Adrenal gland (tissue), 5 donors: ENCODE results near the gene TUBB4B.

Experiments
- CTCF ChIP-seq, 6 experiments: fragments of 450-650 bp in 4 of 6; fragments of 200-600 bp in 2 of 6; sonication (generic) in 1 of 6; IDR thresholded peaks; 1 replicate in 5 of 6; 2 replicates in 1 of 6; pipeline versions ENCODE4 v1.5.1 to v1.8.0; 2016 to 2021; ENCODE audit warnings: antibody characterized with exemption in 6 of 6, mild to moderate bottlenecking in 2 of 6, moderate library complexity in 1 of 6
- POLR2A ChIP-seq, 2 donors: fragments of 450-650 bp; IDR thresholded peaks; one replicate each; pipeline ENCODE4 v1.6.1; 2017; ENCODE audit warnings: antibody characterized with exemption in 2 of 2, mild to moderate bottlenecking in 2 of 2, moderate library complexity in 1 of 2
- donor health status: DM: no; HTN: no; CAD: no.

- peak; percentile 49 to 60 for TF ChIP-seq POLR2A (IDR thresholded peaks at IDR 0.05)
- TF ChIP-seq CTCF (IDR thresholded peaks at IDR 0.05), result no peak
These were observed 17.8 kb upstream of the TUBB4B start for GRCh38 chr9:137223078-137223970.
